HG02588 (cell line): ENCODE data around the gene PSMC1.

ENCODE experiments used
- ATAC-seq: cut with Tn5 transposase; IDR thresholded peaks from one replicate; pipeline ENCODE4 v1.9.1; 2021; ENCODE audit warnings: mild to moderate bottlenecking, moderate library complexity; ENCODE audit not compliant: unreplicated experiment

The PSMC1 gene

DNA sequence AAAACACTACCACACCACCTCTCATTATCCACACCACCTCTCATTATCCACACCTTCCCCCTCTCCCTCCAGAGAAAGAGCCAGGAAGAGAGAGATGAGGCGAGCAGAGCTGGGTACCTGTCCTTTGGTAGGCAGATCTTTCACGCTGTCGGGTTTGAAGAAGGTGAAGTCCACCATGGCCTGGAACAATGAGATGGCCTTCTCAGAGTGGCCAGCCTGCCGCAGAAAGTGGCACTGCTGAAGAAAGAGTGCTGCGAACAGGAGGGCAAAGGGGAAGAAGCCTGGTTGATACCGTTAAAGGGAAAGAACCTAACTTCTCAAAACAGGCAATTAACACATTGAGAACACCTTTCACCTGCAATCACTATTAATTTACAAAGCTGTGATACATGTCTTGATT lies 44.8 kb downstream of the PSMC1 start:
- ATAC-seq: no peak

DNA sequence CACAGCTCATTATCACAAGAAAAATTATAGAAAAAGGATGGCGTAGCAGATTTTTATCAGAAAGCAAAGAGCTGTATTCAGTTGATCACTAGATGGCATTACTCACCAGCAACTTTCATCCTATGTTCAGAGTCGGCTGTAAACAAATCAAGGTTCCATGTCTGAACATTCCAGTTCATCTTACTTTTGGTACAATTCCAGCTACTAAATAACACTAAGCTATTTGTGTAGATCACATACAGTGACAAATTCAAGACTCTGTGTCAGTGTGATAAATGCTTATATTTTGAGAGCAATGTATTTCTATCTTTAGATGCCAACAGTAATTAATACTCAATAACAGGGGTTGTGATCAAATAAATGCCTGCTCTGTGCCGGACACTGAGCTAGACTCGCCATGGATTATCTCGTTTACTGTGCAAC lies 45.3 kb downstream of the PSMC1 start:
- ATAC-seq: no peak

DNA sequence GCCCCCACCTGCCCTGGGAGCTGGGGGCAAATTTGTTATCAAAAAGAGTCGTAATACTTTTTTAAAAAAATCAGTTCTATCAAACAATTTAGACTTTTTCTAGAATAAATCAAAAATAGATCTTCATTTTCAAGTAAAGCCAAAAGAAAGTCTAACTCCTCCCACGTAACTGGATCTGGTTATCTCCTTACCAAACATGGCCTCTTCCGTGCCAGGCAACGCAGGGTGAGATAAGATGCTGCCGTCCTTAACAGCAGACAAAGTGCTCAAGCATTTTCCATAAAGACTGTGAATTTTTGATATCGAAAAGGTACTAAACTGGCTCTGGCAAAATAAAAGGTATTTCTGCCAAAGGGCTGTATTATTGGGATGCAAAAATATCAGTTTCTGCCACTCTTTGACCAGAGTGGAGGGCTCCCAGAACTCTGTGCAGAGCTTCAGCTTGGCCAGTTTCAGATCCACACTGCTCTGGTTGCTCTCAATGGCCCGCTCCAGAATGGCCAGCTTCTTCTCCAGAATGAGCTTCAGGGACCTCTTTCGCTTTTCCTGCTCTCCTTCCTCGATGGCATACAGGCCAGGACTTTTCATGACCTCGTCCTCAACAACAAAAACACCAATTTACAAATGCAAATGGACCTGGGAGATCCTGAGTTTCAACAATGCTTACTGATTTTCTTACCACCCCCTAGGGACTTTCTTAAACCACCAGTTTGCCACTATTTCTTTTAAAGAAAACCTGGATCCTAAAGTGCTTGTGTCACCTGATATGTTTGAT lies 46.4 kb downstream of the PSMC1 start:
- no peak for ATAC-seq

DNA sequence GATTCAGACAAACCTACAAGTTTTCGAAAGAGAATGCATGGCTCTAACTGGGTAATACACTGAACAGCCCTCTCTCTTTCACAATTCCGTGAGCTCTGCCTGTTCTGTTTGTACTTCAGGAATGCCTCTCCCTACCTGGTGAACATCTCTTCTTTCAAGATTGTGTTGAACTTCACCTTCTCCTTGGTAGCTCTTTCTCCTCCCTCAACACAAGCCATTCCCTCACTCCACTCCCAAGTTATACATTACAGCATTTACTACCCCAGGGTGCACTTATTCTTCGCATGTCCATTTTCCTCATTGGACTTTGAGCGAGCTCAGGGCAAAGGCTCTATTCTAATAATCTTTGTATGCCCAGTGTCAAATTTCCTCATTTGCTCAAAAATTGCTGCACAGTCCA lies 47.1 kb downstream of the PSMC1 start:
- no peak for ATAC-seq

DNA sequence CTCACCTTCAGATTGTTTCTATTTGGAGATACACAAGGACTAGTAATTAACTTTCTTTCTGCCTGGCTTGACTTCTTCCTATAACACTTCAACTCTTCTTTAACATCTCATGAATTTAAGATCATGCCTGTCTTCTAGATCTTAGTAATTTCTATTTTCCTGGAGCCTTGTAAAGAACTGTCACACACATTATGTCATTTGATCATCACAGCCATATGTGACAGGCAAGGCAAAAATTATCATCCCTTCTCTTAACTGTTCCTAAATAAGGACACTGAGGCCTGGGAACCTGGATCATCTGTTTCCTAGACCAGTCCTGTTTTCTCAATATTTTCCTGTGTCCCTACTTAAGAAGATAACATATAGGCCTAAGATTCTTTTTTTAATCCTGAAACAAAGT lies 48.1 kb downstream of the PSMC1 start:
- ATAC-seq: no peak

DNA sequence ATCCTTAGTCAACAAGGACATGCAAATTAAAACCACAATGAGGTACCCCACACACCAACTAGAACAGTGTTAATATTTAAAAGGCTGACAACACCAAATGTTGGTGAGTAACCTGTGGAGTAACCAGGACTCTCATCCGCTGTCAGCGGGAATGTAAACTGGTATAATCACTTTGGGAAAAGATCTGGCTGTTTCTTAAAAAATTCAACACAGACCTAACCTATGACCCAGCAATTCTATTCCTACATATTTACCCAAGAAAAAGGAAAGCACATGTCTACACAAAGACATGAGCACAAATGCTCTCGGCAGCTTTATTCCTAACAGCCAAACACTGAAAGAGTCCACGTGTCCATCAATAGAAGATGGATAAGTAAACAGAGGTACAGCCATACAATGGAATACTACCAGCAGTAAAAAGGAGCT lies 48.8 kb downstream of the PSMC1 start:
- no peak for ATAC-seq

DNA sequence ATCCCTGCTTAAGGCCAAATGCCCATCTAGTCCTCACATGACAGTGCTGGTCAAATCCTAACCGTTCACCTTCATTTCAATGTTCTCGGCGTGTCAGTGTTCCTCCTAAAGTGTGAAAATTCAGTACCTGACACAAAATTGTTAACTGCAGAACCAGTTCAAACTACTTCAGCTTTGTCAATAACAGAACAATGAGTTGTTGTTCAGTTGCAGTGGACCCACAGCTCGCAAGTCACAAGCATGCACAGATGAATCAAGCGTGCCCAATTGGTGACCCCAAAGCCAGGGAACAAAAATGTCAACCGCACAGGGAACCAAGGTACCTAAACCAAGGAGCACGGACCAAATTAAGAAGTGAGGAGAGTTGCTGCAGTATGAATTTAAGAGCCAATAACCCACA lies 52.2 kb downstream of the PSMC1 start:
- ATAC-seq: no peak

DNA sequence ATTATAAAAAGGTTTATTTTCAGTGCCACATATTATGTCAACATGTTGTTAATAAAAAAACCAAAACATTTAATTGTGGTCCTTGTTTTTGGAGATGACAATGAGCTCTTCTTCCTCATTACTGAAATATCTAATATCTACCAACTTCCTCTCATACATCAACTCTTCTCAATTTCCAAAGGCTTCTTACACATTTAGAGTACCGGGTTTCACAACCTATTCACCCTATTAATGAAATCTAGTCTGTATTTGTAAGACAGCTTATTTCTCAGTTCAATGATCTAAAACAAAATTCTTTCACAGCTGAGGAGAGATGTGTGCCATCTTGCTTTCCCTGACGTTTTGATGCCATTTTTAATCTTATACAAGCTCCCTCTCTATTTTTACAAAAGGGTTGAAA lies 60.9 kb downstream of the PSMC1 start:
- ATAC-seq: no peak

DNA sequence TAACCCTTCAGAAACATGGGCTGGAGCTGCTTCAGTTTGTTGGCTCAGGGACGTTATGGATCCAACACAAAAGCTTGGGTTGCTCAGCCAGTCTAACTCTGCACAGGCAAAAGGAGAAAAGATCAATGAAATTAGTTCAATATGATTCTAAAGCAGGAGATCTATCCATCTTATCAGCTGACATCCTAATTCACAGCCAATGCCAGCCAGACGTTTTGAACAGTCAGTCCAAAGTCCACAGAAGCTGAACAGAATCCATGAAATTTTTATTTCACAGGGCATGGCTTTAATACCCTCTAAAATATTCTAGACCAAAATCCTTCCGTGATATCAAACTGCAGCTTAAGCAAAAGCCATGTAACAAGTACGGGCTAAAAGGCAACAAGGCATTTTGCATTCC lies 61.7 kb downstream of the PSMC1 start:
- ATAC-seq: no peak

DNA sequence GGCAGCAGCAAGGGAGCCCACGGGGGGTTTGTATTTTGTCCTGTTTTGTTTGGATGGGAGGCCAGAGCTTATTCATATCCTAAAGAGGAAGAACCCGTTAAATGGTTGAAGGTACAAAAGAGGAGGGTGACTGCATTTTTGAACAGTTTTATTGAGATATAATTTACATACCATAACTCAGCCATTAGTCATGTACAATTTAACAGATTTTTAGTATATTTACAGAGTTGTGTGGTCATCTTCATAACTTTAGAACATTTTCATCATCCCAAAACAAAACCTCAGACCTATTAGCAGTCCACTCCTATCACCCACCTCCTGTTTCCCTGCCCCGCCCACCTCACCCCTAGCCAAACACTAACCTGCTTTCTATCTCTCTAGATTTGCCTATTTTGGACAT lies 62.8 kb downstream of the PSMC1 start:
- ATAC-seq: no peak

DNA sequence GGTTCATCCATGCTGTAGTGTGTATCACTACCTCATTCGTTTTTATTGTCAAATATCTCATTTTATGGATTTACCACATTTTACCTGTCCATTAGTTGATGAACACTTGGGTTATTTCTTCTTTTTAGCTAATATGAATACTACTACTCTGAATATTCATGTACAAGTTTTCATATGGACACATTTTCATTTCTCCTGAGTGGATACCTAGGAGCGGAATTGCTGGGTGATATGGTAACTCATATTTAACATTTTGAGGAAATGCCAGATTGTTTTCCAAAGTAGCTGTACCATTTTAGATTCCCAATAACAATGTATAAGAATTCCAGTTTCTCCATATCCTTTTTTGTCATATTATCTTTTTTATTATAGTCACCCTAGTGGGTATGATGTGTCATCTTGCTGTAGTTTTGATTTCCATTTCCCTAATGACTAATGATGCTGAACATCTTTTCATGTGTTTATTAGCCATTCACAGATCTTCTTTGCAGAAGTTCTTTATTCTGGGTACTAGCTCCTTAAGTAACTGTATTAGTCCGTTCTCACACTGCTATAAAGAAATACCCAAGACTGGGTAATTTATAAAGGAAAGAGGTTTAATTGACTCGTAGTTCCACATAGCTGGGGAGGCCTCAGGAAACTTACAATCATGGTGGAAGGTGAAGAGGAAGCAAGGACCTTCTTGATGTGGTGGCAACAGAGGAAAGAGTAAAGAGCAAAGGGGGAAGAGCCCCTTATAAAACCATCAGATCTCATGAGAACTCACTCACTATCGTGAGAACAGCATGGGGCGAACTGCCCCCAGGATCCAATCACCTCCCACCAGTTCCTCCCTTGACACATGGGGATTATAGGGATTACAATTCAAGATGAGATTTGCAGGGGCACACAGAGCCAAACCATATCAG lies 63.5 kb downstream of the PSMC1 start:
- no peak for ATAC-seq

DNA sequence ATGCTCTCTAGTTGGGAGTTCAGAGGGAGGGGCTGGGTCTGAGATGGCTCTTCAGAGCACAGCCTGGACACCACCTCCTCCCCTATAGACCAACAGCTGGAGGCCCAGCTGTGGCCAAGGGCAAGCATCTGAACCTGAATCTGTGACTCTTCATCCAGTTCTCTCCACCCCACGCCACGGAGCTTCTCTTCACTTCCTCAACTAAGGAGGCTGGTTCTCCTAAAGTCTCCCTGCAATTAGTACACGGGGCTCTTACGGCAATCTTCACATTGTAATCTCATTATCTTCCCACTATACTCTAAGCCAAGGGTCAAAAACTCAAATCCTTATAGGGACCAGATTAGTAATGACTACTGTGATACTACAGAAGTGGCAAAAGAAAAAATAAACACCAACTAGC lies 65.5 kb downstream of the PSMC1 start:
- ATAC-seq: no peak
